Uterus (tissue), 2 donors: ENCODE measurements around the gene C10orf71.

Source experiments
- POLR2A ChIP-seq, 2 donors: fragments of 450-650 bp; IDR thresholded peaks; one replicate each; pipeline ENCODE4 v1.6.1; 2016; ENCODE audit warnings: antibody characterized with exemption in 2 of 2, mild to moderate bottlenecking in 1 of 2, moderate library complexity in 1 of 2
- TF ChIP-seq, protein P1 (sequence below), 4 experiments: fragments of 200-600 bp in 2 of 4; fragments of 450-650 bp in 2 of 4; sonication (generic) in 2 of 4; IDR thresholded peaks; one replicate each; pipeline ENCODE4 v1.5.1; 2016 to 2019; ENCODE audit warnings: antibody characterized with exemption in 4 of 4, mild to moderate bottlenecking in 2 of 4, moderate library complexity in 1 of 4

GRCh38 chr10:49321021-49321420 is 22.1 kb downstream of the C10orf71 start:
- no peak for TF ChIP-seq POLR2A (IDR thresholded peaks at IDR 0.05)
- TF ChIP-seq, protein P1, sequence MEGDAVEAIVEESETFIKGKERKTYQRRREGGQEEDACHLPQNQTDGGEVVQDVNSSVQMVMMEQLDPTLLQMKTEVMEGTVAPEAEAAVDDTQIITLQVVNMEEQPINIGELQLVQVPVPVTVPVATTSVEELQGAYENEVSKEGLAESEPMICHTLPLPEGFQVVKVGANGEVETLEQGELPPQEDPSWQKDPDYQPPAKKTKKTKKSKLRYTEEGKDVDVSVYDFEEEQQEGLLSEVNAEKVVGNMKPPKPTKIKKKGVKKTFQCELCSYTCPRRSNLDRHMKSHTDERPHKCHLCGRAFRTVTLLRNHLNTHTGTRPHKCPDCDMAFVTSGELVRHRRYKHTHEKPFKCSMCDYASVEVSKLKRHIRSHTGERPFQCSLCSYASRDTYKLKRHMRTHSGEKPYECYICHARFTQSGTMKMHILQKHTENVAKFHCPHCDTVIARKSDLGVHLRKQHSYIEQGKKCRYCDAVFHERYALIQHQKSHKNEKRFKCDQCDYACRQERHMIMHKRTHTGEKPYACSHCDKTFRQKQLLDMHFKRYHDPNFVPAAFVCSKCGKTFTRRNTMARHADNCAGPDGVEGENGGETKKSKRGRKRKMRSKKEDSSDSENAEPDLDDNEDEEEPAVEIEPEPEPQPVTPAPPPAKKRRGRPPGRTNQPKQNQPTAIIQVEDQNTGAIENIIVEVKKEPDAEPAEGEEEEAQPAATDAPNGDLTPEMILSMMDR (IDR thresholded peaks at IDR 0.05), result no peak
